ENCODE results near the gene FAM237A.

DNA sequence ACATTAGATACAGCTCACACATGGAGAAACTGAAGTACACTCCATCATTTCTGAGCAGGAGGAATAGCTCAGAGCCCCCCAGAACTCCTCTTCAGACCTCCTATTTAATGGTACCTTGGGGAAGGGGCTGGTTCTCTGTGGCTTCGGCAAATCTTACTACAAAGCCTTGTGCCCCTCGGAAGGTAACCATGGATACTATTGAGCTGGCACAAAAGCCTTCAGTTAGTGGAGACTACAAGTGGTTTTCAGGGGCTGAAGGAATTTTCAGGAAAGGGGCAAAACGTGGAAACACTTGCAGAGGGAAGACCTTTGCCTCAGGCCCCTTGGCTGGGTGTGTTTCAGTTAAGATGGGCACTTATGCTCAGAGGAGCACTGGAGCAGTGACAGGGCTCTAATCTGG, 1.1 kb upstream of the FAM237A start:
- no peak for TF ChIP-seq RAD21 (IDR thresholded peaks at IDR 0.05; ENCODE audit: low read depth)
- no peak for TF ChIP-seq ZFX (IDR thresholded peaks at IDR 0.05)
- TF ChIP-seq, protein P1, sequence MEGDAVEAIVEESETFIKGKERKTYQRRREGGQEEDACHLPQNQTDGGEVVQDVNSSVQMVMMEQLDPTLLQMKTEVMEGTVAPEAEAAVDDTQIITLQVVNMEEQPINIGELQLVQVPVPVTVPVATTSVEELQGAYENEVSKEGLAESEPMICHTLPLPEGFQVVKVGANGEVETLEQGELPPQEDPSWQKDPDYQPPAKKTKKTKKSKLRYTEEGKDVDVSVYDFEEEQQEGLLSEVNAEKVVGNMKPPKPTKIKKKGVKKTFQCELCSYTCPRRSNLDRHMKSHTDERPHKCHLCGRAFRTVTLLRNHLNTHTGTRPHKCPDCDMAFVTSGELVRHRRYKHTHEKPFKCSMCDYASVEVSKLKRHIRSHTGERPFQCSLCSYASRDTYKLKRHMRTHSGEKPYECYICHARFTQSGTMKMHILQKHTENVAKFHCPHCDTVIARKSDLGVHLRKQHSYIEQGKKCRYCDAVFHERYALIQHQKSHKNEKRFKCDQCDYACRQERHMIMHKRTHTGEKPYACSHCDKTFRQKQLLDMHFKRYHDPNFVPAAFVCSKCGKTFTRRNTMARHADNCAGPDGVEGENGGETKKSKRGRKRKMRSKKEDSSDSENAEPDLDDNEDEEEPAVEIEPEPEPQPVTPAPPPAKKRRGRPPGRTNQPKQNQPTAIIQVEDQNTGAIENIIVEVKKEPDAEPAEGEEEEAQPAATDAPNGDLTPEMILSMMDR (IDR thresholded peaks at IDR 0.05 in 2 of 3, conservative IDR thresholded peaks at IDR 0.05 in 1 of 3; ENCODE audit: borderline replicate concordance in 1 of 3, insufficient read depth in 1 of 3, low read depth in 2 of 3, low read length in 2 of 3), result no peak
- TF ChIP-seq POLR2AphosphoS5 (IDR thresholded peaks at IDR 0.05; ENCODE audit: low read depth, low read length), result no peak
- TF ChIP-seq JUND (IDR thresholded peaks at IDR 0.05), result no peak
- TF ChIP-seq, protein P2, sequence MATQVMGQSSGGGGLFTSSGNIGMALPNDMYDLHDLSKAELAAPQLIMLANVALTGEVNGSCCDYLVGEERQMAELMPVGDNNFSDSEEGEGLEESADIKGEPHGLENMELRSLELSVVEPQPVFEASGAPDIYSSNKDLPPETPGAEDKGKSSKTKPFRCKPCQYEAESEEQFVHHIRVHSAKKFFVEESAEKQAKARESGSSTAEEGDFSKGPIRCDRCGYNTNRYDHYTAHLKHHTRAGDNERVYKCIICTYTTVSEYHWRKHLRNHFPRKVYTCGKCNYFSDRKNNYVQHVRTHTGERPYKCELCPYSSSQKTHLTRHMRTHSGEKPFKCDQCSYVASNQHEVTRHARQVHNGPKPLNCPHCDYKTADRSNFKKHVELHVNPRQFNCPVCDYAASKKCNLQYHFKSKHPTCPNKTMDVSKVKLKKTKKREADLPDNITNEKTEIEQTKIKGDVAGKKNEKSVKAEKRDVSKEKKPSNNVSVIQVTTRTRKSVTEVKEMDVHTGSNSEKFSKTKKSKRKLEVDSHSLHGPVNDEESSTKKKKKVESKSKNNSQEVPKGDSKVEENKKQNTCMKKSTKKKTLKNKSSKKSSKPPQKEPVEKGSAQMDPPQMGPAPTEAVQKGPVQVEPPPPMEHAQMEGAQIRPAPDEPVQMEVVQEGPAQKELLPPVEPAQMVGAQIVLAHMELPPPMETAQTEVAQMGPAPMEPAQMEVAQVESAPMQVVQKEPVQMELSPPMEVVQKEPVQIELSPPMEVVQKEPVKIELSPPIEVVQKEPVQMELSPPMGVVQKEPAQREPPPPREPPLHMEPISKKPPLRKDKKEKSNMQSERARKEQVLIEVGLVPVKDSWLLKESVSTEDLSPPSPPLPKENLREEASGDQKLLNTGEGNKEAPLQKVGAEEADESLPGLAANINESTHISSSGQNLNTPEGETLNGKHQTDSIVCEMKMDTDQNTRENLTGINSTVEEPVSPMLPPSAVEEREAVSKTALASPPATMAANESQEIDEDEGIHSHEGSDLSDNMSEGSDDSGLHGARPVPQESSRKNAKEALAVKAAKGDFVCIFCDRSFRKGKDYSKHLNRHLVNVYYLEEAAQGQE (IDR thresholded peaks at IDR 0.05; ENCODE audit: low read depth), result no peak

All from HCT116 (cell line).